GM19023 (cell line): ENCODE results near the gene PSMG3.

Experiments
- ATAC-seq: cut with Tn5 transposase; IDR thresholded peaks from one replicate; pipeline ENCODE4 v1.9.1; 2021; ENCODE audit warnings: mild to moderate bottlenecking, moderate library complexity; ENCODE audit not compliant: unreplicated experiment

The PSMG3 gene

DNA sequence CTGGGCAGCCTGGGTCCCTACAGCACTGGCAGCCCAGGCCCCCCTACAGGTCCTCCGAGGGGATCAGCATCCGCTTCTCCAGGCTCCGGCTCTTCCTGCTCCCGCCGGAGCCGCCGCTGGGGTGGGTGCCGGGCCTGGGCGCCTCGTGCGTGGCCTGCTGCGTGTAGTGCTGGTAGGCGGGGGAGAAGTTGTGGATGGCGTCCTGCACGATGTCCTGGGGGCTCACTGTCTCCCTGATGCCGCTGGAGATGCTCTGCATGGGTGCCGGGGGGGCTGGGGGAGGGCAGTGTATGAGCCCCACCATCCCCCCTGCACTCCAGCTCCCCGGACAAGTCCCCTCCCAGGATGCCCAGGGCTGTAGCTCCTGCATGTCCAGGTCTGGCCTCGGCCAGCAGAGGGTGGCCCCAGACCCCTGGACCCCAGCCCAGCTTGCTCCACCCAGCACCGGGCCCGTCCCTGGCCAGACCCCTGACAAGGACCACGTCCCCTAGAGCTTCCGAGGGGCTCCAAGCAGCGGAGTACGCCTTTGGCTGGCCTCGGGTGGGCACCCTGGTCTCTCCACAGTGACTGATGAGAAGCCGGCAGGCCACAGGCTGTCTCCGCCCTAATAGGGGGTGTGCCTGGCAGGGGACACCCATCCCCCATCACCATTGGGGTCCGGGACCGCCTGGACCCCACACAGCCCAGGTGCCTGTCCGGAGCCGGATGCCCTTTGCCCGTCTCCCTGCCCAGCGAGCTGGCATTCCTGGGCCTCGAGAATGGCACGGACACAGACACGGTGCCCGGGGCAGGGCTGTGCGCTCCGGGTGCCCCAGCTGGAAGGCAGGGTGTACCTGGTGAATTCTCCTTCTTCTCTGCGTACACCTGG is 22.7 kb downstream of the PSMG3 start:
- no peak for ATAC-seq

DNA sequence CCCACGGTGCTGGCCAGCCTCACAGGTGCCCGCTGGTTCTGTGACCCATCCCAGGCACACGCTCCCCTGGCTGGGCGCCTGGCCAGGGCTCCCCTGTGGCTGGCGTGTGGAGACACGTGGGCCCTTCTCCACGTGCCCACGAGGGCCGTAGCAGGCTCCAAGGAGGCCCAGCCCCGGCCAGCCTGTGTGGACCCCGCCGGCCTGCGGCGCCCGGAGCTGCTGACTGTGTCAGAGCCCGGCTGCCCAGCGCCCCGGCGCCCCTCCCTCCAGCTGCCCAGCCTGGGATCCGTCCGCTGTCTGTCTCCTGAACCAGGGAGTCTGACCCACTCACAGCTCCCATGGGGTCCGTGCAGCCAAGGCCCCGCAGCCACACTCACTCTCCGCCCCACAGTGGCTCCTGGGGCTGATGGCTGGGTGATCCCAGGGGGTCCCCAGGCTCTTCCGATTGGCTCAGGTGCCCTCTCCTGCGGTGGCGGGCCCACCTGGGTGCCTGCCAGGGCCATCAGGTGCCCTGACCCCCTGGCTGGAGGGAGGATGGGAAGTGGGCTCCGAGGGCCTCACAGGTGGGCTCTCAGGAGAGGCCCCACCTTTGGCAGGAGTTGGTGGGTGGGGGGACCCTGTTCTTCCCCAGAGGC is 23.4 kb downstream of the PSMG3 start:
- no peak for ATAC-seq

DNA sequence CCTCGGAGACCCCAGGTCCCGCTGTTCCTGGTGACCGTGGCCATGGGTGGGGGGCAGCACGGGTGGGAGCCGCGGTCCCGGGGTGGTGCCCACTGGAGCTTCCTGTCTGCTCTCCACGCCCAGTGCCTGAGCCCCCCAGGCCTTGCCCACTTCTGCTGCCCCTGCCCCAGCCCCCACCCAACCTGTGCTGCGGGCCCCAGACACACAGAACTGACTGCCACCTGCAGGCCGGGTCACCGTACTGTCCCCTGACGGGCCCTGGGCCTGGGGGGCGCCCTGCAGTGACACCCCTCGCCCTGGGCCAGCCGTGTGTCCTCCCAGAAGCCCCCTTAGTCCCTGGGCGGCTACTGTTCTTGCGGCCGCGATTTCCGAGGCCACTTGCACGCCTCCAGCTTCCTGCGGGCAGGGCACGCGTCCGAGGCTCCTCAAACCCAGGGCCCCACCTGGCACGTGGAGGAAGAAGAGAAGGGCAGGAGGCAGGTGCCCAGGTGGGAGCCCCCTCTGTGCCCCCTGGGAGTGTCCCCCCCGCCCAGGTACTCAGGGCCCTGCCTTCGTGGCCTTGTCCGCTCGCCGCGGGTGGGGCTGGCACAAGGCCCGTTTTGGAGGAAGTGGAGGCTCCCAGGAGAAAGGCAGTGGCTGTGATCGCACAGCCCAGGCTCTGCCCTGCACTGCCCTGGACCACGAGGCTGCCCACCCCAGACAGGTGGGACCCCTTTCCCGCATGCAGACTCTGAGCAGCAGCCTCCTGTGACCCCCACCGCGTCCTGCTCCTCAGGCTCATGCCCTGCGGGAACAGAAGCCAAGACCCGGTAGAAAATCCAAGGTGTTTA is 24.2 kb downstream of the PSMG3 start:
- no peak for ATAC-seq

DNA sequence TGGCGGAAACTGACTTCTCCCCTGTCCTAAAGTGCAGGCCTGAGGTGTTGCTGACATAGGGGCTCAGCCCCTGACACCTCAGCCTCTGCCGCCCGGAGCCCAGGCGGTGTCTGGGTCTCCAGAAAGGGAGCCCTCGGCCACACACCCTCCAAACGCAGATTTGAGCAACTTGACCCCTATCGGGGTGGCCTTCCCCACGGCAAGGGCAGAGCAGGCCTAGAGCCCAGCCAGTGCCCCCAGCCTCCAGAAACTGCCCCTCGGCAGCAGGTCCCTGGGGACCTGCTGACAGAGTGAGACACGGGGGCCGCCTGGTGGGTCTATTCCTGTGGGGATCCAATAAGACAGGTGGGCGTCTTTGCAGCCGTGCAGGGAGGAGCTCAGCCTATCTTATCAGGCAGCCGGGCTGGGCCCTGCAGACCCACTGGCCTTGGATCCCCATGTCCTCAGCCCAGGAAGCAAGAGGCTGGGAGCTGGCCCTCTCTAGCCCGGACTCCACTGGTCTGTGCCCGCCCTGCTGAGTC is 24.9 kb downstream of the PSMG3 start:
- no peak for ATAC-seq

DNA sequence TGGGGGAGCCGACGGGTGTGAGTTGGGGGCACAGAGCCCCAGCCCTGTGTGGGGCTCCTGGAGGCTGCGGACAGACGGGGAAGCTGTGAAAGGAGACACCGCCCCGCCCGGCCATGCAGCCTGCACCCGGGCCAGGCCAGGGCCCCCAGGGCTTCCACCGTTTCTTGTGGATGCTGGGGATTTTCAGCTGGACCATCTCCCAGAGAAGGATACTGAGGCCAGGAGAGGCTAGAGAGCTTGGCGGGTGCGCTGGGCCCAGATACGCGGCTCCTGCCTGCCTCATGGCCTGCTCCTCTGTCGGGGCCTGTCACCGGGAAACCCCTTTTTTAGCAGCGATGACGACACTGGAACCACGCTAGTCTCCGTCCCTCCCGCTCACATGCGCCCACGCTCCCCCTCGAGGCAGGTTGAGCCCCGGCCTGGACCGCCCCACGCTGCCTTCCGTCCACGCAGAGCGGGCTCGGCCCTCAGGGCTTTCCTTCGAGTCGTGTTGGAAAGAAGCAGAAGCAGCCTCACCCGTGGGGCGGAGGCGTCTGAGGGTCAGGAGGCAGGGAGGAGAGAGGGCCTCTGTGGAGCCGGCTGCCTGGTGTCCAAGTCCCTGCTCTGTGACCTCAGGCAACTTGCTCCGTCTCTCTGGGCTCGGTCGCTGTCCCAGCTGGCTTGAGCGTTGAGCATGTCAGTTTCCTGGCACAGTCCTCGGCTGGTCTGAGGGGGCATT is 25.5 kb downstream of the PSMG3 start:
- ATAC-seq = no peak

DNA sequence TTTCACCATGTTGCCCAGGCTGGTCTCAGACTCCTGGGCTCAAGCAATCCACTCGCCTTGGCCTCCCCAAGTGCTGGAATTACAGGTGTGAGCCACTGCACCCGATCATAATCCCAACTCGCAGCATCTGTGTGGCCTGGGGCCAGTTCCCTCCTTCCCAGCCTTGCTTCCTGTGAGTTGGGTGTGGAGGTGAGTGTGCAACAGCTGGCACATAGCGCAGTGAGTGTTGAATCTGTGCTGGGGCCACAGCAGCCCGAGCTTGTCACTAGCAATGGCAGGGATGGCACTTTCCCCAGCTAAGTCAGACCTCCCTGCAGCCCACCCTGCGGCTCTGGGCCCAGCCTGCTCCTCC is 26.0 kb downstream of the PSMG3 start:
- no peak for ATAC-seq

DNA sequence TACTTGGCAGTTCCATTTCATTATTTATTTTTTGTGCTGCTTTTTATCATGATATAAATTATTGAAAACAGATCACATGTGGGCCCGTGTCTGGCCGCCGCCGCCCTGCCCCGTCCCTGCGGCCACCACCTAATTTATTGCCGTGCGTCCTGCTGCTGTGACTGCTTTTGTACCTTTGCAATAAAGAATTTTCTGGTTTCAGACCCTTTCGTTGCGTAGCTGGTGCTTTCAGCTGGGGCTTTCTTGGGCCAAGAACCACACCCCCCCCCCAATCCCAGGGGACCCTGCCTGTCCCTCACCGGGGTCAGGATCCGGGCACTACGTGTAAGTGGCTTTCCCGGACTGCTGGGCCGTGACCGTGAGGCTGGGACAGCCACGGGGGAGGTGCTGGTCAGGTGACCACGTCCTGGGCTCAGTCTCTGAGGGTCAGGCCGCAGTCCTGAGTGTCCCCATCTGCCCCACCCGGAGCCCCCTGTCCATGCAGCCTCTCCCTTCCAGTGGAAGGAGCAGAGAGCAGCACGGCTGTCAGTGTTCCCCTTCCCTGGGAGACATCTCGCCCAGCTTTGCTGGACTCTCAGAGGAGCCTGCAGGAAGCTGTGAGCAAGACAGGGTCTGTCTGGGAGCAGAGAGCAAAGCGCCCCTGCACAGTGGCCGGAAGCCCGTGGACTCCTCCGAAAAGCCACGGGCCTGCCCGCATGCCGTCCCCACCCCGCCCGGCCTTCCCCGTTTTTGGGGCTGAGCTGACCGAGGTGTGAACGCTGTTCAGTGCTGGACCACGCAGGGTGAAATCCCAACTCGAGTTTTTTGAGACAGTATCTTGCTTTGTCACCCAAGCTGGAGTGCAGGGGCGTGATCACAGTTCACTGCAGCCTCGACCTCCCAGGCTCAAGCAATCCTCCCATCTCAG is 26.7 kb downstream of the PSMG3 start:
- no peak for ATAC-seq

DNA sequence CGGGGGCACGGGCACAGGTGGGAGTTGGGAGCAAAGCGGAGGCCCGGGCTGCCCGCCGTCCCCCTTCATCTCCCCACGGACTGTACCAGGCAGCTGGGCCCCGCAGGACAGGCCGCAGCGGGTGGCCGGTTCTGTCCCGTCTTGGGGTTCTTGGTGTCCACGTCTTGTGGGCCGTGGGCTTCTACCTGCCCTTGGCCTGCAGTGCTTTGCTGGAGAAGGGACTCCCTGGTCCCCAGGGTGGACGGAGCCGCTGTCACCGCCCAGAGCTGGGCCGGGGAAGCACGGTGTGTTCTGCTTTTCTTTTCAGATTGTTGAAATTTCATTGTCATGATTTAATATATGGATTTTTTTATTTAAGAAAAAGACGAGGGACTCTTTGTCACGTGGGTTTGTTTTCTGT is 27.5 kb downstream of the PSMG3 start:
- ATAC-seq = no peak

DNA sequence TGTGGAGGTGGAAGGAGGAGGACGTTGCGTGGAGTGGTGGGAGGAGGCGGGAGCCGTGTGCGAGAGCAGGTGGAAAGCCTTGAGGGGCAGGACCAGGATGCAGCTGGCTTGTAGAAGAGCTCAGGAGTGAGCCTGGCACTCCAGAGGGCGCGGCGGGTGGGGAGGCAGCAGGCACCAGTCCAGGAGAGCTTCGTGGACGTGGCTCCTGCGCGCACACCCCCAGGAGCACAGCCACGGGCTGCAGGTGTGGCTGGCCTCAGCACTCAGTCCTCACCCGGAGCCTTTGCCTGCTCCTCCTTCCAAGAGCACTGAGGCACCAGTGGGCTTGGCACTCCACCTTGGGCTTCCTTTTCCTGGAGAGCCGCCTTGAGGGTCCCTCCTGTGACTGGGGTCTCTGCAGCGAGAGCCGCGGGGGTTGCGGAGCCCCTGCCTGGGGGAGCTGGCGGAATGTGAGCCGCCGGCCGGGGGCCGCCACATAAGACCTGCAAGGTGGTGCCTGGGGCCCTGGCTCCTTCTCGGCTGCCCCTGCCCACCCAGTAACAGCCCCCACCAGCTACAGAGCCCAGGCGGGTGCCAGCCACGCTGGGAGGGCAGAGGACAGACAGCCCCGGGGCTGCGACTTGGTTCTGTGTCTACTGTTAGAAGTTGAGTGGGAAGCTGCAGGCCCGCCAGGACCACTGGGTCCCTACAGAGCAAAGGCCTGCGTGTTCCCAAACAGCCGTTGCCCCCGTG is 28.2 kb downstream of the PSMG3 start:
- ATAC-seq = no peak

DNA sequence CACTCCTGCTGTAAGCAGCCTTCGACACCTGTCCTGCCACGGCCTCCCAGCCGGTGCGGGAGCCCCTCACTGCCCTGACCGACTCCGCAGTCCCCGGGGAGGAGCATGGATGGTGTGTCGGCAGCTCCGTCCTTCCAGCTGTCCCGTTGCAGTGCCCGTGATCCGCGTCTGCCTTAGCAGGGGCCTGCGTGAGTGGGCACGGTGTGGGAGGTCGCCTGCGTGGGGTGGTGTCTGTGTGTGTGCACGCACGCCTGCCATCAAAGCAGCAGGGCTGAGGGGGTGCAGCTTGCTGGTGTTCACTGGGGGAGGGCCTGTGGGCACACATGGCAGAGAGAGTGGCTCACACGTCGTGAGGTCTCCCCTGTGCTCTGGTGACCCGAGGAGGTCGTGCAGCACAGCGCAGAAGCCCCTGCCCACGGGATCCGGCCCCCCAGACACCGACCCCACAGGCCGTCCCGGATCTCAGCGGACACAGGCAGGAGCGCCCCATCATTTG is 29.0 kb downstream of the PSMG3 start:
- no peak for ATAC-seq

DNA sequence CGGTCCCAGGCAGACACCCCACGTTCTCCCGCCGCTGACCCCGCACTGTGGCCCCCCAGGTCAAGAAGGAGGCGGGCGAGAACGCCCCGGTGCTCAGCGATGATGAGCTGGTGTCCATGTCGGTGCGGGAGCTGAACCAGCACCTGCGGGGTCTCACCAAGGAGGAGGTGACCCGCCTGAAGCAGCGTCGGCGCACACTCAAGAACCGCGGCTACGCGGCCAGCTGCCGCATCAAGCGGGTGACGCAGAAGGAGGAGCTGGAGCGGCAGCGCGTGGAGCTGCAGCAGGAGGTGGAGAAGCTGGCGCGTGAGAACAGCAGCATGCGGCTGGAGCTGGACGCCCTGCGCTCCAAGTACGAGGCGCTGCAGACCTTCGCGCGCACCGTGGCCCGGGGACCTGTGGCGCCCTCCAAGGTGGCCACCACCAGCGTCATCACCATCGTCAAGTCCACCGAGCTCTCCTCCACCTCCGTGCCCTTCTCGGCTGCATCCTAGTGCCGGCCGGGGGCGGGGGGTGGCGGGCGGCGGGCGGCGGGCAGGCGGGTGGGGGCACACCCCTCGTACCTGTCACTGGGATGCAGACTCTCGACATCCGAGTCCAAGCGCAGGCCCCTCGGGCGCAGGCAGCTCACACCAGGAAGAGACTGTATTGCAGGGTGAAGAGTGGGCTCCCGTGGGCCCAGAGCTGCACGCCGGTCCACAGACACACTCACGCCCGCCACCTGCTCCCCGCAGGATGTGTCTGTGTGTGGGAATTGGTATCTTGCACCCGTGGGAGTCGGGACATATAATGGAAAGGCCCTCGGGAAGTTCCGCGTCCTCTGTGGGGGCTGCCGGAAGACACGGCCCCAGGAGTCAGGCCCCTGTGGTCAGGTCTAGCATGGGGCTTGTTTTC is 29.7 kb downstream of the PSMG3 start:
- ATAC-seq = no peak

DNA sequence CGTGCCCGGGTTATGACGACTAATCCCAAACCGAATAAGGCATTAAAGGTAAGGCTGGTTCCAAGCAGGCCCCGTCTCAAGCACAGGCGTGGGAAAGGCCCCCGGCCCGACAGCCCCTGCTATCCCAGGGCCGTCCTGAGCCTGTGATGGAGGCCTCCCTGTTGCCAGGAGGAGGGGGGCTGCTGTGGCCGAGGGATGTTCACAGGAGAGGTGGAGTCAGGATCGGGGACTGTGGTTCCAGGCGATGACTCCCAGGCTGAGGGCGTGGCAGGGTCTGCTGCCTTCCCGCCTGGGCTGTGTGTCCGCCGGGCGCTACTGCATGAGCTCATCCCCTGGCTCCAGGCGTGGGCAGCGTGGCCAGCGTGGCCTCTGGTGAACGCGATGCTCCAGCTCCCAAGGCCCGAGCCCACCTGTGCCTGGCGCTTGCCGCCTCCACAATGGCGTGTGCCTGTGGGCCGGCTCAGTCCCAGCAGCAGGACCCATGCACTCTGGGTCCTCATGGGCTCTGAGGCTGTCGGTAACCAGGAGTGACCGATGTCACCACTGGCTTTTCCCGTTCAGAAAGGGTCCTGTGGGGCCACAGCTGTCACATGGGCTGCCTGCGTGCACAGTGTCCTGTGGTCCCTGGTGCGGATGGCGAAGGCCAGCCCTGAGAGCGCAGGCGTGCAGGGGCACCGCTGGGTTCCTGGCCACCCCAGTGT is 30.5 kb downstream of the PSMG3 start:
- ATAC-seq = no peak

DNA sequence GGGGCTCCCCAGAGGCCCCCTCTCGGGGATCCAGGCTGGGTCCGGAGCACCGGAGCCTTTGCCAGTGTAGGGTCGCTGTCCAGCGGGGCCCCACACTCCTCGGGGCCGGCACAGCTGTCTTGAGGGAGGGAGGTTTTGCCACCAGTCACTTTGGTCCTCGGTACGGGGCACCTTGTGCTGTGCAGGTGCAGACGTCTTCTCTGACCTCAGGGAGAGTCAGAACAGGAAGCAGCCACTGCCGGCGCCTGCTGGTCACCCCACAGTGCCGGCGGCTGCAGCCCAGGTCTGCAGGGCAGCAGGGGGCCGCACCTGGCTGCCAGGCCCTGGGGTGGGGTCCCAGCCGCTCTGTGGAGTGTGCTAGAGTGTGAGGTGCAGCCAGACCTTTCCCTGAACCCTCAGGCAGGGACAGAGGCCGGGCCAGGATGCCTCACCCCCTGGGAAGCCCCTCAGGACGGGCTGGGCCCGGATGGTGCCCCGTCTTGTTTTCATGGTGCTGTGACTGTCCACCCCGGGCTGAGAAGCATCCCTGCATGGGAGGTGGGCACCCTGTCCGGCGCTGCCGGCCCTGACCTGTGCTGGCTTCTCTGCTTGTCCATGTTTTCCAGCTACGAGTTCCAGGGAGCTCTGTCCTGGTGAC is 31.2 kb downstream of the PSMG3 start:
- ATAC-seq = no peak

DNA sequence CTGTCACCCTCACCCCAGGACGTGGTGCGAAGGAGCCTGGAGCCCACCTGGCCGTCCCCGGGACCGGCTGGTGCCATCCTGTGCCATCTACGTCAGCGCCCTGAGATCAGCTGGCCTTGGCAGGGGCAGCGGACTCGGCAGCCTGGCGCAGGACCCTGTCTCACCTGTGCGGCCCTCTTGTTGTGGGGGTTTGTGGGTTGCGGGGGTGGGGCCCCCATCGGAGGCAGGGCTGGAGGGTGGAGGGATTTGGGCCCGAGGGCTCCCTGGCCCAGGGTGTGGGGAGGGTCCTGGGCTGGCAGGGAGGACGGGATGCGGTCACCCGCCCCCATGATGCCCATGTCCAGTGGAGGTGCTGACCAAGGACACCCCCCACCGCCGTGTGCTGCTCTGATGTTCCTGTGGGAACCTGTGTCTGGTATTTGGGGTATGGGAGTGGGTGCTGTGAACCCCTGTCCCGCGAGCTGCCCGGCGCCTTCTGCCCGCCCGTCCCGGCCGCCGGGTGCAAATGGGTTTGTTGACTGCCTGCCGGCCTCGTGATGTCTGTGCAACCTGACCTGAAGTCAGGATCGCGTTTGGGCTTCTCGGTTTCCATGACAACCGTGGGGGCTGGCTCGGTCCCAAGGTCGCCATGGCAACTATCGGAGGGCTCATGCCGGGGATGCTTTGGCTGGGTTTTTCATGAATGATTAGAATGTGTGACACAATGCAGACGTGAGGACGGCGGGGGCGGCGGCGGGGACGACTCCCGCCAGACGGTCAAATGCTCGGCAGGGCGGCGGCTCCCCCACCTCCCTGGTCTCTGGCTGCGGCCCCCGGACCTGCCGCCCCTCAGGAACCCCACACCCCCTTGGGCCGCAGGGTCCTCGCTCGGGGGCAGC is 32.1 kb downstream of the PSMG3 start:
- ATAC-seq = no peak

DNA sequence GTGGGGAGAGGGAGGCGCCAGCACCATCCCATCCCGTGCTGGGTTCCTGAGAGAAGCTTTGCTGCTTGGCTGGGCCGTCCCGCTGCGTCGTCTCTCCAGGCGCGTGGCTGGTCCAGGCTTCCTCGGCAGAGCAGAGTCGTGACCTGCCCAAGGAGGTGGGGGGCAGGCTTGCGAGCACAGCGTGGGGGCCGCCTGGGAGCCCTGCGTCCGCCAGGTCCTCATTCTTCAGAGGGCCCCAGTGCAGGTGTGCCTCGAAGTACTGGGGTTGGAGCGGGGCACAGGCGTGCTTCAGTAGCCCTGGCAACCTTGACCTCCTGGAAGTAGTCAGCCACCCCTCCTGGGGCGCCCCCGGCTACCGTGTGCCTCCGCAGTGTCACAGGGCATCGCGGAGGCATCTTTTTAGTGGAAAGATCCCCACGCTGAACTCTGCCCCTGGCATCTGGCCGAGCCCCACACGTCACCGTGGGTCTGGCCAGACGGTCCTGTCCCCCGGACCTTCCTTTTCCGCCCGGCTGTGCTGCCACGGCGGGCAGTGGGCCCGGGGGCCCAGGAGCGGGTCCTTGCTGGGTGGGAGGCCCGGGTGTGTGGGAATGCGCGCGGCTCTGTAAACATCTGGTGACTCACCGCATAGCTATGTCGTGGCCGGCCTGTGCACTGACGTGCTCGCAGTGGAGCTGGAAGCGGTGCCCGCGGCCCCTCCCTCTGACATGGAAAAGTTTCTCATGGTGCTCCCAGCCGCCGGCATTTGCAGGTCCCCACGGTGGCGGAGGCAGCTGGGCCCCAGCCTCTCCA is 32.9 kb downstream of the PSMG3 start:
- ATAC-seq = no peak
